HFF-Myc (cell line): ENCODE measurements around the gene SSR2.

Experiments used
- DNase-seq: peaks from one replicate; pipeline ENCODE4 v3.0.0-alpha.2; 2011; ENCODE audit warnings: low read depth; ENCODE audit errors: extremely low read depth
- H3K4me3 ChIP-seq: replicated peaks from 2 replicates; pipeline ENCODE4 v1.5.1; 2011; ENCODE audit warnings: low read depth, mild to moderate bottlenecking, control low read depth, low read length
- TF ChIP-seq, protein P1 (sequence below): IDR thresholded peaks from 2 replicates; pipeline ENCODE4 v1.5.1; 2012; ENCODE audit warnings: mild to moderate bottlenecking, low read depth, low read length, control low read depth; ENCODE audit errors: missing control alignments

SSR2 gene

DNA sequence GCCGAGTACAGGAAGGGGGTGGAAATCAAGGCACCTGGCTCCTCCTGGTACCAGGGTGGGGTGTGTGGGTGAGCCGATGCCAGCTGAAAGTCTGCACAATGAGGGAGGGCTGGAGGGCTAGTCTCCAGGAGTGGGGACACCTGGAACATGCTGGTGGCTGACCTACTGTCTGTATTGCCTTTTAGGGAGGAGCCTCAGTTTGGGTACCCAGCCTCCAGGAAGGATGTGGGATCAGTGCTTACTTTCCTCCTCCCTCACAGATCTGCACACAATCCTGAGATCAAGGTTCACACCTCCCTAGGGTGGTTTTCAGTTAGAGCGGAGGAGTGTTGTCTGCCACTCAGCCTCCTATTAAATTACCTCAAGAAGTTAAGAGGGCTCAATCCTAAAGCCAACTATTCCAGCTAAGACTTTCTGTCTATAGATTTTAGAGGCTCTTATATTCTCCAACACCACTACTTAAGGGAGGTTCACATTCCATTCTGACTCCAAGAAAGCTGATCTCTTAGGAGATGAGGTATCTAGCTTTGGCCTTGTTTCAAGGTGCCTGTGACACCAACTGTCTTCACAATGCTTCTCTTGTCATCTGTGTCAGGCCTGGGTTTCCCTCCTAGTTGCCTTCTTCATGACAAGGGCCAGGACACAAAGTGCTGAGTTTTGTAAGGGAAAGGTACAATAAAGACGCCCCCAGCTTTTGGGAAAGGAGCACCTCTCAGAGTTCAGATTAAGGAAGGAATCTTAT, 15.7 kb downstream of the SSR2 start:
- no peak overlapping the region for H3K4me3 ChIP-seq
- TF ChIP-seq, protein P1, sequence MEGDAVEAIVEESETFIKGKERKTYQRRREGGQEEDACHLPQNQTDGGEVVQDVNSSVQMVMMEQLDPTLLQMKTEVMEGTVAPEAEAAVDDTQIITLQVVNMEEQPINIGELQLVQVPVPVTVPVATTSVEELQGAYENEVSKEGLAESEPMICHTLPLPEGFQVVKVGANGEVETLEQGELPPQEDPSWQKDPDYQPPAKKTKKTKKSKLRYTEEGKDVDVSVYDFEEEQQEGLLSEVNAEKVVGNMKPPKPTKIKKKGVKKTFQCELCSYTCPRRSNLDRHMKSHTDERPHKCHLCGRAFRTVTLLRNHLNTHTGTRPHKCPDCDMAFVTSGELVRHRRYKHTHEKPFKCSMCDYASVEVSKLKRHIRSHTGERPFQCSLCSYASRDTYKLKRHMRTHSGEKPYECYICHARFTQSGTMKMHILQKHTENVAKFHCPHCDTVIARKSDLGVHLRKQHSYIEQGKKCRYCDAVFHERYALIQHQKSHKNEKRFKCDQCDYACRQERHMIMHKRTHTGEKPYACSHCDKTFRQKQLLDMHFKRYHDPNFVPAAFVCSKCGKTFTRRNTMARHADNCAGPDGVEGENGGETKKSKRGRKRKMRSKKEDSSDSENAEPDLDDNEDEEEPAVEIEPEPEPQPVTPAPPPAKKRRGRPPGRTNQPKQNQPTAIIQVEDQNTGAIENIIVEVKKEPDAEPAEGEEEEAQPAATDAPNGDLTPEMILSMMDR: no peak
- no peak for DNase-seq

DNA sequence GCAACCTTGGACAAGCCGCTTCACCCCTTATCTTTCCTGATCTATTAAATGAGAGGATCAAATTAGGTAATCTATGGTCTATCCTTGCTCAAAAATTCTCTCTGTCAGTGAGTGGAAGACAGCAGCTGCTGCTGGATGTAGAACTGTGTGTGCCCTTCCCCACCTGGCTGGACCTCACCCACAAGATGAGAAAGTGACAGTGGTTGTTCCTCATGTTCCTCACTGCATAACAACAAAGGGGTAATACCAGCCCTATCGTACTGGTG, 16.9 kb downstream of the SSR2 start:
- no peak overlapping the region for H3K4me3 ChIP-seq
- DNase-seq: no peak
- TF ChIP-seq, protein P1: no peak

DNA sequence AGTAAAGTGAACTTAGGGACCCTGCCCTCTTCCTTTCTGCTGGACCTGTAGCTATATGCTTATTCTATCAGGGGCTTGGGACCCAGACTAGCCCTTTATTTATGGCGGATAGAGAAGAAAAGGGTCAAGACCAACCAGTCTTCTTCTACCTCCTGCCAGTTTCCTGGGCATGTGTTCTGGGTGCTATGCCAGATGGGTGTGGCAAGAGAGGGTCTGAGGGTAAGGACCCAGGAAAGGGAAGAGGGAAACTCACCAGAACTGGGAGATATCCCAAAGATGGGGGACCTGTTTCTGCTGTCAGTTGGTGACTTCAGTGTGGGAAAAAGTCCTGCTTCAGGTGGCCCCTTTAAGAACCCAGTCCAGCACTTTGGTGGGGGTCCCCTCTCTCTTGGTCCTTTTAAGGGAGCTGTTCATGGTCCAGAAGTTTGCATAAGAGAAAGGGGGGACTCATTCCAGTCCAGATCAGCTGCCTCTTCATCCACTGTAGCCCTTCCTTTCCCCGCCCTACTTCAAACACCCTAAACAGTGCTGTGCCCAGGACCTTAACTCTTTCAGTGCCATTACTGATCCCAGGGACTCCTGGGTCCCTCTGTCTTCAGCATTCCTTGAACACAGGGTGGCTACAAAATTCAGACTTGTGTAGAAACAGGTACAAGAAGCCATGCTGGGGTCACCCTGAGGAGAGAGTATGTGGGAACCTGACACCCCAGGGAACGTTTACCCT, 18.4 kb downstream of the SSR2 start:
- TF ChIP-seq, protein P1: no peak
- DNase-seq: no peak

DNA sequence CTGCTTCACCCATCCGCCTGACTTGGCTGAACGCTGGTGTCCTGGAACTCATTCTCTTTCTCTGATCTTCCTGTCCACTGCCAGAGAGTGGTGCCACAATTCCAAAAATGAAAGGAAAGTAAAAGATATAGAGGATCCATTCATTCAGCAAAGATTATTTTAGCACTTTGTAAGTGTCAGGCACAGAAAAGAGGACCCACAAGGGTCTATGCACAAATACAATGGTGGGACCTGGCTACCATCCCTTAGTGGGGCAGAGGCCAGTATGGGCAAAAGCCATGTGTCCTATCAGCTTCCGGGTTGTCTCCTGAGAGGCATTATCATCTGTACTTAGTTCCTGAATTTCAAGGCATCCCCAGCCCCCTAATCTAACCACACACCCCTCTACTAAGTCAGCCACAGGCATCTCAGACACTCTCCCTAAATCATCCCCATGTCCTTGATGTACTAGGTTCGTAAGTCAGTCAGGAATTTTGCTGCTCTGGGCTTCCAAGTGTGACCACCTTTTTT, 19.0 kb downstream of the SSR2 start:
- no peak overlapping the region for H3K4me3 ChIP-seq
- TF ChIP-seq, protein P1: no peak
- no peak for DNase-seq

More for the DNA sequence above, 18.4 kb downstream of the SSR2 start:
- no peak overlapping the region for H3K4me3 ChIP-seq

DNA sequence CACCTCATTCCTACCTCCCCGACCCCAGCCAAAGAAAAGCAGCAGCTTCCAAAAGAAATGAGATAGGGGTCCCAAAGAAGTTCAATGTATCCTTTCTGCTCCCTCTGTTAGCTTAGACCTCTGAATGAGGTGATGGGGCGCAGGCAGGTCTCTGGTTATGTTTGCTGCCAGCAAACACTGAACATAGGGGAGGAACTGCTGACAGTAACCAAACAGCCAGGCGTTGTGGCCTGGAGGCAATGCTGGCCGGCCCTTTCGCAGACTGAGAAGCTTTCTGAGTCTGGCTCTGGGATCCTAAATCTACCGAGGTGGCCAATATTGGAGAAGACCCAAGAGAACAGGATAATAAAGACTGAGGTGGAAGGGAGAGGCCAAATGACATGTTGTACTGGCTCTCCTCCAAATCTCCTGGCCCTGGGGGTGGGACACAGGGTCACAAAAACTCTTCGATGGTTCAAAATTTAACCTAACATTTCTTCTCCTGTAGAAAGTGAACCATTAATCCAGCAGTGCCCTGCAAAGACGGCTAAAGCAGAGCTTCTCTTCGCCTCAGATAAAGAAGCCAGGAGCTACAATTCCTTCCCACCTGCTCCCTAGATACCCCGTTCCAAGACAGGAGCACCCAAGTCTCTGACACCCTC, 19.6 kb downstream of the SSR2 start:
- H3K4me3 ChIP-seq: no peak overlapping the region
- TF ChIP-seq, protein P1: no peak
- DNase-seq: no peak

DNA sequence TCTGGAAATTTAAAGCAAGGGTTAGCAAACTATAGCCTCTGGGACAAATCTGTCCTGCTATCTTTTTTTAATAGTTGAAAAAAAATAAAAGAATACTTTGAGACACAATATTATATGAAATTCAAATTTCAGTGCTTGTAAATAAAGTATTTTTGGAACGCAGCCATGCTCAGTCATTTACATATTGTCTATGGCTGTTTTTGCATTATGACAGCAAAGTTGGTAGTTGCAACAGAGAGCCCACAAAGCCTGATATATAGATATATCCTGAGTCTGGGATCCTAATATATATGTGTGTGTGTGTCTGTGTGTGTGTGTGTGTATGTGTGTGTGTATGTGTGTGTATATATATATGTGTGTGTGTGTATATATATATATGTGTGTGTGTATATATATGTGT, 20.8 kb downstream of the SSR2 start:
- DNase-seq: no peak
- no peak overlapping the region for H3K4me3 ChIP-seq
- TF ChIP-seq, protein P1: no peak
